ENCODE data around the gene MEGF10.

MEGF10 gene

DNA sequence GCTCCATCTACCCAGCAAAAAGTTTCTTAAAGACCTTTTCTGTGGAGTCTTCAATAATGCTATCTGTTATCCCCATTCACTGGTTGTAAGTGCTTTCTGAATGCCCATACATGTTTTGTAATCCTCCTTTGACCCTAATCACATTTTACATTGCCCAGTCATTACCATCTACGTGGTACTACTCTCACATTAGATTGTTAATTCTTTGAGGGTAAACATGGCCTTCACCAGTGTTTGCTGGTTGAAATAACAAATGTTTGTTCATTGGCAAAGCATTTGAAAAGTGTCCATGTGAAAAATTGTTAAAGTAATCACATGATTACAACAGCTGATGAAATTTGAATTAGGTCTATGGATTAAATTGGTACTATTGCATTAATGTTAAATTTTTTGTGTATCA lies 31.8 kb downstream of the MEGF10 start:
- no peak overlapping the region for H3K23ac ChIP-seq (ENCODE audit: low read length)
- H3K79me2 ChIP-seq (ENCODE audit: control insufficient read depth, insufficient read depth, low read length) = no peaks in the 10 kb centered on the region
- no peaks in the 10 kb centered on the region for H3K79me1 ChIP-seq (ENCODE audit: low read length)
- no peak overlapping the region for H2BK15ac ChIP-seq (replicated peaks; ENCODE audit: low read depth)
- peaks cover 8% of the 10 kb centered on the region for H3K4me1 ChIP-seq (ENCODE audit: control insufficient read depth, low read depth, low read length)
- DNase-seq = no peak
- no peak overlapping the region for H3K56ac ChIP-seq (ENCODE audit: low read length)
- H3K4me3 ChIP-seq (ENCODE audit: low read length) = no peak overlapping the region
- no peak overlapping the region for H4K8ac ChIP-seq (ENCODE audit: low read depth, low read length)
- H3K27ac ChIP-seq (ENCODE audit: low read depth, low read length) = no peak overlapping the region
- H2BK120ac ChIP-seq (ENCODE audit: low read depth, low read length) = no peak overlapping the region
- WGBS (ENCODE audit: extremely low coverage, insufficient coverage, low lambda C conversion rate) = no CpG with 5 or more reads among the region's 1 CpG
- H2AK5ac ChIP-seq (ENCODE audit: low read length) = no peak overlapping the region
- H4K5ac ChIP-seq (ENCODE audit: low read length) = no peak overlapping the region
- H3K36me3 ChIP-seq (ENCODE audit: control insufficient read depth, insufficient read depth, low read length) = no peaks in the 10 kb centered on the region
- no peaks in the 10 kb centered on the region for H3K27me3 ChIP-seq (ENCODE audit: insufficient read depth, low read length, poor library complexity)
- no peak overlapping the region for H2BK5ac ChIP-seq (ENCODE audit: low read length)
- no peak overlapping the region for H3K18ac ChIP-seq (ENCODE audit: low read length)
- H3K4me2 ChIP-seq (ENCODE audit: low read length) = no peak overlapping the region
- H3K9ac ChIP-seq (ENCODE audit: low read length) = no peak overlapping the region
- no peak overlapping the region for H3K4ac ChIP-seq (ENCODE audit: low read depth, low read length)

- Histone ChIP-seq H2BK15ac (replicated peaks; ENCODE audit: low read depth) (no peak overlapping the region), H3K4me1 (ENCODE audit: control insufficient read depth, low read depth, low read length) (peaks cover 8% of the 10 kb centered on the region), H4K5ac (ENCODE audit: low read length) (no peak overlapping the region), H2BK120ac (ENCODE audit: low read depth, low read length) (no peak overlapping the region), H3K27ac (ENCODE audit: low read depth, low read length) (no peak overlapping the region), H2AK5ac (ENCODE audit: low read length) (no peak overlapping the region), H4K8ac (ENCODE audit: low read depth, low read length) (no peak overlapping the region), H3K27me3 (ENCODE audit: insufficient read depth, low read length, poor library complexity) (no peaks in the 10 kb centered on the region), H3K18ac (ENCODE audit: low read length) (no peak overlapping the region), H3K56ac (ENCODE audit: low read length) (no peak overlapping the region), H3K4me2 (ENCODE audit: low read length) (no peak overlapping the region), H3K9ac (ENCODE audit: low read length) (no peak overlapping the region), H3K79me1 (ENCODE audit: low read length) (no peaks in the 10 kb centered on the region), H3K4me3 (ENCODE audit: low read length) (no peak overlapping the region), H3K36me3 (ENCODE audit: control insufficient read depth, insufficient read depth, low read length) (no peaks in the 10 kb centered on the region), H2BK5ac (ENCODE audit: low read length) (no peak overlapping the region), H3K23ac (ENCODE audit: low read length) (no peak overlapping the region), H3K4ac (ENCODE audit: low read depth, low read length) (no peak overlapping the region), H3K79me2 (ENCODE audit: control insufficient read depth, insufficient read depth, low read length) (no peaks in the 10 kb centered on the region)
- WGBS (ENCODE audit: extremely low coverage, insufficient coverage, low lambda C conversion rate) = no CpG with 5 or more reads among the region's 3 CpGs
- peak; percentile 64 for DNase-seq
Observed at GRCh38 chr5:127324756-127325155, 34.2 kb downstream of the MEGF10 start.

DNA sequence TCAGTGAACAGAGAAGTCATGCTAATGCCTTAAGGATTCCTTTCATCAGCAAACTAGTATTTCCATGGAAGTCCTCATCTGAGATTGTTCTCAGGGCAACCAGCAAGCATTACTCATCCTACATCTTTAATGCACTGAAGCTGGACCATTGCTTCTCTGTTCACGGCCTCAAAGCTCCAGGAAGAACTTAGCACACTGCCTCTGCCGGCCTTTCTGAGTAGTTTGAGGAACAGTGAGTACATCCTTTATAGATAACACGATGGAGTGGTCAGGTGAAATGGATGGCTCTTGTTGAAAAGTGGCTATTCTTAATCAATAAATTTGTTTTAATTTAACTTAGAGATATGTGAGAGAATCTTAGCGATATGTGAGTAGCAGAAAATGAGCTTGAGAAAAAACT lies 35.8 kb downstream of the MEGF10 start:
- Histone ChIP-seq H3K27me3 (ENCODE audit: insufficient read depth, low read length, poor library complexity) (no peaks in the 10 kb centered on the region), H4K5ac (ENCODE audit: low read length) (no peak overlapping the region), H3K79me2 (ENCODE audit: control insufficient read depth, insufficient read depth, low read length) (no peaks in the 10 kb centered on the region), H3K23ac (ENCODE audit: low read length) (no peak overlapping the region), H2BK5ac (ENCODE audit: low read length) (no peak overlapping the region), H3K4me1 (ENCODE audit: control insufficient read depth, low read depth, low read length) (peaks cover 6% of the 10 kb centered on the region), H3K9ac (ENCODE audit: low read length) (no peak overlapping the region), H2BK15ac (replicated peaks; ENCODE audit: low read depth) (no peak overlapping the region), H2AK5ac (ENCODE audit: low read length) (no peak overlapping the region), H3K4ac (ENCODE audit: low read depth, low read length) (no peak overlapping the region), H3K79me1 (ENCODE audit: low read length) (no peaks in the 10 kb centered on the region), H3K36me3 (ENCODE audit: control insufficient read depth, insufficient read depth, low read length) (no peaks in the 10 kb centered on the region), H3K18ac (ENCODE audit: low read length) (no peak overlapping the region), H3K27ac (ENCODE audit: low read depth, low read length) (no peak overlapping the region), H2BK120ac (ENCODE audit: low read depth, low read length) (no peak overlapping the region), H3K4me3 (ENCODE audit: low read length) (no peak overlapping the region), H4K8ac (ENCODE audit: low read depth, low read length) (no peak overlapping the region), H3K56ac (ENCODE audit: low read length) (no peak overlapping the region), H3K4me2 (ENCODE audit: low read length) (no peak overlapping the region)
- no CpG with 5 or more reads among the region's 4 CpGs for WGBS (ENCODE audit: extremely low coverage, insufficient coverage, low lambda C conversion rate)
- peak; percentile 30 for DNase-seq

- Histone ChIP-seq H3K79me2 (ENCODE audit: control insufficient read depth, insufficient read depth, low read length) (no peaks in the 10 kb centered on the region), H3K4me1 (ENCODE audit: control insufficient read depth, low read depth, low read length) (peaks cover 5% of the 10 kb centered on the region), H3K4ac (ENCODE audit: low read depth, low read length) (no peak overlapping the region), H2AK5ac (ENCODE audit: low read length) (no peak overlapping the region), H3K4me2 (ENCODE audit: low read length) (no peak overlapping the region), H2BK120ac (ENCODE audit: low read depth, low read length) (no peak overlapping the region), H2BK5ac (ENCODE audit: low read length) (no peak overlapping the region), H3K27ac (ENCODE audit: low read depth, low read length) (no peak overlapping the region), H3K9ac (ENCODE audit: low read length) (no peak overlapping the region), H3K23ac (ENCODE audit: low read length) (no peak overlapping the region), H3K36me3 (ENCODE audit: control insufficient read depth, insufficient read depth, low read length) (no peaks in the 10 kb centered on the region), H4K5ac (ENCODE audit: low read length) (no peak overlapping the region), H2BK15ac (replicated peaks; ENCODE audit: low read depth) (no peak overlapping the region), H3K56ac (ENCODE audit: low read length) (no peak overlapping the region), H4K8ac (ENCODE audit: low read depth, low read length) (no peak overlapping the region), H3K79me1 (ENCODE audit: low read length) (no peaks in the 10 kb centered on the region), H3K18ac (ENCODE audit: low read length) (no peak overlapping the region), H3K27me3 (ENCODE audit: insufficient read depth, low read length, poor library complexity) (no peaks in the 10 kb centered on the region), H3K4me3 (ENCODE audit: low read length) (no peak overlapping the region)
- DNase-seq = no peak
- no CpG with 5 or more reads among the region's 1 CpG for WGBS (ENCODE audit: extremely low coverage, insufficient coverage, low lambda C conversion rate)
Observed at GRCh38 chr5:127326976-127327755, 36.6 kb downstream of the MEGF10 start.

- no peak overlapping the region for H3K4ac ChIP-seq (ENCODE audit: low read depth, low read length)
- no peak overlapping the region for H4K8ac ChIP-seq (ENCODE audit: low read depth, low read length)
- H3K18ac ChIP-seq (ENCODE audit: low read length) = no peak overlapping the region
- no peak overlapping the region for H2BK15ac ChIP-seq (replicated peaks; ENCODE audit: low read depth)
- no peak overlapping the region for H4K5ac ChIP-seq (ENCODE audit: low read length)
- no peak overlapping the region for H3K27ac ChIP-seq (ENCODE audit: low read depth, low read length)
- no peak overlapping the region for H2BK5ac ChIP-seq (ENCODE audit: low read length)
- H2AK5ac ChIP-seq (ENCODE audit: low read length) = no peak overlapping the region
- H3K79me2 ChIP-seq (ENCODE audit: control insufficient read depth, insufficient read depth, low read length) = no peaks in the 10 kb centered on the region
- H3K36me3 ChIP-seq (ENCODE audit: control insufficient read depth, insufficient read depth, low read length) = no peaks in the 10 kb centered on the region
- no peak overlapping the region for H3K56ac ChIP-seq (ENCODE audit: low read length)
- peaks cover 5% of the 10 kb centered on the region for H3K4me1 ChIP-seq (ENCODE audit: control insufficient read depth, low read depth, low read length)
- H3K27me3 ChIP-seq (ENCODE audit: insufficient read depth, low read length, poor library complexity) = no peaks in the 10 kb centered on the region
- DNase-seq = no peak
- H3K79me1 ChIP-seq (ENCODE audit: low read length) = no peaks in the 10 kb centered on the region
- WGBS (ENCODE audit: extremely low coverage, insufficient coverage, low lambda C conversion rate) = no CpG with 5 or more reads among the region's 3 CpGs
- no peak overlapping the region for H3K9ac ChIP-seq (ENCODE audit: low read length)
- no peak overlapping the region for H3K23ac ChIP-seq (ENCODE audit: low read length)
- no peak overlapping the region for H2BK120ac ChIP-seq (ENCODE audit: low read depth, low read length)
- no peak overlapping the region for H3K4me2 ChIP-seq (ENCODE audit: low read length)
- no peak overlapping the region for H3K4me3 ChIP-seq (ENCODE audit: low read length)
Observed at GRCh38 chr5:127330116-127330515, 39.5 kb downstream of the MEGF10 start.

Measured in mesendoderm (in vitro differentiated cells).